Left renal cortex interstitium (tissue), 4 donors: Measurements from ENCODE around the gene CST9L. TPM values are rescaled to one million over a fixed set of nuclear protein-coding genes. Genes with fewer than 3 reads are reported as not detected.
"Not testable (repeated sequence)": the region's sequence is repeated elsewhere in the genome, so short reads cannot be mapped to it uniquely, and the experiment has no call there.

Experiments
- DNase-seq, 4 donors: peaks; one replicate each; pipeline ENCODE4 v3.0.0-alpha.2; 2013; ENCODE audit warnings: low read depth in 4 of 4, low spot score in 2 of 4, missing footprints in 1 of 4
- polyA plus RNA-seq, 4 donors: library from polyadenylated mRNA; unstranded; fragments of 120-200 nt; gene quantifications; one replicate each; pipeline ENCODE4 v1.2.1, GENCODE V29; 2013; ENCODE audit not compliant: insufficient read length in 4 of 4

CST9L gene
- polyA plus RNA-seq, 4 donors, result not detected

- no peak for DNase-seq
Measured at GRCh38 chr20:23586735-23587525, 18.6 kb upstream of the CST9L start.

- DNase-seq, result no peak
Measured at GRCh38 chr20:23585808-23586734, 17.8 kb upstream of the CST9L start.

GRCh38 chr20:23585449-23585807 is 17.1 kb upstream of the CST9L start:
- no peak for DNase-seq

- DNase-seq, result no peak
Measured at GRCh38 chr20:23584434-23585199, 16.3 kb upstream of the CST9L start.

GRCh38 chr20:23583526-23583925 is 15.2 kb upstream of the CST9L start:
- no peak for DNase-seq

- DNase-seq, result no peak
Measured at GRCh38 chr20:23582293-23582692, 14.0 kb upstream of the CST9L start.

GRCh38 chr20:23581833-23582232 is 13.5 kb upstream of the CST9L start:
- DNase-seq, result not testable (repeated sequence)

GRCh38 chr20:23574977-23575376 is 6.7 kb upstream of the CST9L start:
- no peak for DNase-seq

GRCh38 chr20:23570178-23570760 is 2.0 kb upstream of the CST9L start:
- no peak for DNase-seq

GRCh38 chr20:23569570-23569969 is 1.3 kb upstream of the CST9L start:
- no peak for DNase-seq

- no peak for DNase-seq
Measured at GRCh38 chr20:23568971-23569330, 667 bp upstream of the CST9L start.

- DNase-seq, result no peak
Measured at GRCh38 chr20:23566199-23566932, 1.9 kb downstream of the CST9L start.

- no peak for DNase-seq
Measured at GRCh38 chr20:23565503-23566045, 2.7 kb downstream of the CST9L start.

GRCh38 chr20:23564927-23565326 is 3.4 kb downstream of the CST9L start:
- DNase-seq, result no peak

- no peak for DNase-seq
Measured at GRCh38 chr20:23562721-23563342, 5.5 kb downstream of the CST9L start.

GRCh38 chr20:23554401-23554800 is 13.9 kb downstream of the CST9L start:
- DNase-seq, result no peak

GRCh38 chr20:23551786-23552185 is 16.5 kb downstream of the CST9L start:
- DNase-seq, result no peak

- no peak for DNase-seq
Measured at GRCh38 chr20:23551383-23551782, 16.9 kb downstream of the CST9L start.

- DNase-seq, result no peak
Measured at GRCh38 chr20:23550227-23550626, 18.1 kb downstream of the CST9L start.
